Measurements from ENCODE around the gene LARP4B. TPM values are rescaled to one million over a fixed set of nuclear protein-coding genes. Genes with fewer than 3 reads are reported as not detected.

The LARP4B gene
- total RNA-seq, 2 experiments from 2014 or later: 64.8 to 143 TPM

DNA sequence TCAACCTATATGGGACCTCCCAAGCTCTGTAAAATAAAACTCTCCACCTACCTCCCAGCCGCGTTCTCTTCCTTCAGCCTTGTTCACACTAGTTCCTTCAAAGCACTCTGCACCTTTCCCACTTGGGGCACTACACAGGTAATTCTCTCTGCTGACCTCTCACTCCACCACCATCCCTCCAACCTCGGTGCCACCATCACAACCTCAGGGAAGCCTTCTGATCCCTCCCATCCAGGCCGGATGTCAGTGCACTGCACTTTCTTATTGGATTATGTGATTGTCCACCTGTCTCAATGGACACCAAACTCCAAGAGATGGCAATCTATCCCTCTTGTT is 7.0 kb downstream of the LARP4B start:
- no peak for DNase-seq (ENCODE audit: low spot score)
- no peak for TF ChIP-seq EZH2phosphoT487 (IDR thresholded peaks at IDR 0.05; ENCODE audit: borderline replicate concordance, low read depth, low read length)
- TF ChIP-seq, protein P1, sequence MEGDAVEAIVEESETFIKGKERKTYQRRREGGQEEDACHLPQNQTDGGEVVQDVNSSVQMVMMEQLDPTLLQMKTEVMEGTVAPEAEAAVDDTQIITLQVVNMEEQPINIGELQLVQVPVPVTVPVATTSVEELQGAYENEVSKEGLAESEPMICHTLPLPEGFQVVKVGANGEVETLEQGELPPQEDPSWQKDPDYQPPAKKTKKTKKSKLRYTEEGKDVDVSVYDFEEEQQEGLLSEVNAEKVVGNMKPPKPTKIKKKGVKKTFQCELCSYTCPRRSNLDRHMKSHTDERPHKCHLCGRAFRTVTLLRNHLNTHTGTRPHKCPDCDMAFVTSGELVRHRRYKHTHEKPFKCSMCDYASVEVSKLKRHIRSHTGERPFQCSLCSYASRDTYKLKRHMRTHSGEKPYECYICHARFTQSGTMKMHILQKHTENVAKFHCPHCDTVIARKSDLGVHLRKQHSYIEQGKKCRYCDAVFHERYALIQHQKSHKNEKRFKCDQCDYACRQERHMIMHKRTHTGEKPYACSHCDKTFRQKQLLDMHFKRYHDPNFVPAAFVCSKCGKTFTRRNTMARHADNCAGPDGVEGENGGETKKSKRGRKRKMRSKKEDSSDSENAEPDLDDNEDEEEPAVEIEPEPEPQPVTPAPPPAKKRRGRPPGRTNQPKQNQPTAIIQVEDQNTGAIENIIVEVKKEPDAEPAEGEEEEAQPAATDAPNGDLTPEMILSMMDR (conservative IDR thresholded peaks at IDR 0.05; ENCODE audit: low read length): peak; percentile 32; the same call in 1 of the 2 replicates
- Histone ChIP-seq H3K9me3 (ENCODE audit: low read length) (no peaks in the 10 kb centered on the region), H3K9me2 (ENCODE audit: insufficient read depth, low read length) (no peaks in the 10 kb centered on the region), H3K36me3 (ENCODE audit: insufficient read depth, low read length) (peaks cover 95% of the 10 kb centered on the region), H3K4me1 (ENCODE audit: insufficient read depth, low read length, poor library complexity, severe bottlenecking) (peaks cover 23% of the 10 kb centered on the region), H3K79me2 (ENCODE audit: insufficient read depth, low read depth, low read length) (peaks cover 100% of the 10 kb centered on the region), H3K27ac (ENCODE audit: low read depth, low read length, poor library complexity, severe bottlenecking) (no peak overlapping the region), H3K4me3 (ENCODE audit: low read depth, low read length, poor library complexity, severe bottlenecking) (no peak overlapping the region), H4K20me1 (ENCODE audit: insufficient read depth, low read length) (peaks cover 52% of the 10 kb centered on the region), H3K4me2 (ENCODE audit: low read length) (no peak overlapping the region), H2AFZ (ENCODE audit: low read length) (no peak overlapping the region)
- intact Hi-C loops (cut with micrococcal nuclease; ENCODE audit: unreplicated experiment): no loop called here
- no TSS peak for BruUV-seq (replicated peaks)
- ChIA-PET POLR2A (interaction anchor here (0.5 kb wide), 1 partner anchor 12 kb away, joined by 3 read pairs; no protein-coding TSS in a partner anchor), CTCF (ENCODE audit: unreplicated experiment) (no interaction called here)

DNA sequence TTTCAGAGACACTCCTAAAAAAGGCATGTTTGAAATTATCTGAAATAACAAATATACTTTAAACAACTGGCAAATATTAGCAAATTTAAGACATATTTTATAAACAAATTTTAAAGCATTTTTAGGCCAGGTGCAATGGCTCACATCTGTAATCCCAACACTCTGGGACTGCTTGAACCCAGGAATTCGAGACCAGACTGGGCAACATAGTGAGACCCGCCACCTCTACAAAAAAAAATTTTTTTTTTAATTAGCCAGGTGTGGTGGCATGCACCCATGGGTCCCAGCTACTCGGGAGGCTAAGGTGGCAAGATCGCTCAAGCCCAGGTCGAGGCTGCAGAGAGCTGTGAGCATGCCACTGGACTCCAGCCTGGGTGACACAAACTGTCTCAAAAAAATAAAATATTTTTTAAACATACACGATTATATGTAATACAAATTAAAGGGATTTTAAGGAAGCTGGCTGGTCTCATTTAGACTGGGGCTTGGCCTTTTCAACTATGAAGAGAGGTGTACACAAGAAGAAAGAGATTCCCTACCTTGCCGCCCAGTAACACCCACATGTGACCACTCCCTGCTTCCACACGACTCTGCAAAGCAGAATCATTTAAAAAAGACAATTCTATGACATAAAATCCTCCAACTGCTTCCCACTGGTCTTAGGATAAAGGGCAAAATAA is 7.5 kb downstream of the LARP4B start:
- no peak overlapping the region for H3K27ac ChIP-seq (ENCODE audit: low read depth, low read length, poor library complexity, severe bottlenecking)
- no TSS peak for BruUV-seq (replicated peaks)
- H3K79me2 ChIP-seq (ENCODE audit: insufficient read depth, low read depth, low read length): peaks cover 100% of the 10 kb centered on the region
- H4K20me1 ChIP-seq (ENCODE audit: insufficient read depth, low read length): peaks cover 47% of the 10 kb centered on the region
- ChIA-PET POLR2A (interaction anchor here (0.5 to 0.9 kb wide), 2 partner anchors 12 to 22 kb away, joined by 3 read pairs; no protein-coding TSS in a partner anchor), CTCF (ENCODE audit: unreplicated experiment) (no interaction called here)
- intact Hi-C loops (cut with micrococcal nuclease; ENCODE audit: unreplicated experiment): no loop called here
- no peak for TF ChIP-seq EZH2phosphoT487 (IDR thresholded peaks at IDR 0.05; ENCODE audit: borderline replicate concordance, low read depth, low read length)
- H3K4me3 ChIP-seq (ENCODE audit: low read depth, low read length, poor library complexity, severe bottlenecking): no peak overlapping the region
- H3K9me3 ChIP-seq (ENCODE audit: low read length): no peaks in the 10 kb centered on the region
- H2AFZ ChIP-seq (ENCODE audit: low read length): no peak overlapping the region
- H3K36me3 ChIP-seq (ENCODE audit: insufficient read depth, low read length): peaks cover 98% of the 10 kb centered on the region
- no peaks in the 10 kb centered on the region for H3K9me2 ChIP-seq (ENCODE audit: insufficient read depth, low read length)
- no peak overlapping the region for H3K4me2 ChIP-seq (ENCODE audit: low read length)
- H3K4me1 ChIP-seq (ENCODE audit: insufficient read depth, low read length, poor library complexity, severe bottlenecking): peaks cover 18% of the 10 kb centered on the region
- DNase-seq (ENCODE audit: low spot score): no peak

DNA sequence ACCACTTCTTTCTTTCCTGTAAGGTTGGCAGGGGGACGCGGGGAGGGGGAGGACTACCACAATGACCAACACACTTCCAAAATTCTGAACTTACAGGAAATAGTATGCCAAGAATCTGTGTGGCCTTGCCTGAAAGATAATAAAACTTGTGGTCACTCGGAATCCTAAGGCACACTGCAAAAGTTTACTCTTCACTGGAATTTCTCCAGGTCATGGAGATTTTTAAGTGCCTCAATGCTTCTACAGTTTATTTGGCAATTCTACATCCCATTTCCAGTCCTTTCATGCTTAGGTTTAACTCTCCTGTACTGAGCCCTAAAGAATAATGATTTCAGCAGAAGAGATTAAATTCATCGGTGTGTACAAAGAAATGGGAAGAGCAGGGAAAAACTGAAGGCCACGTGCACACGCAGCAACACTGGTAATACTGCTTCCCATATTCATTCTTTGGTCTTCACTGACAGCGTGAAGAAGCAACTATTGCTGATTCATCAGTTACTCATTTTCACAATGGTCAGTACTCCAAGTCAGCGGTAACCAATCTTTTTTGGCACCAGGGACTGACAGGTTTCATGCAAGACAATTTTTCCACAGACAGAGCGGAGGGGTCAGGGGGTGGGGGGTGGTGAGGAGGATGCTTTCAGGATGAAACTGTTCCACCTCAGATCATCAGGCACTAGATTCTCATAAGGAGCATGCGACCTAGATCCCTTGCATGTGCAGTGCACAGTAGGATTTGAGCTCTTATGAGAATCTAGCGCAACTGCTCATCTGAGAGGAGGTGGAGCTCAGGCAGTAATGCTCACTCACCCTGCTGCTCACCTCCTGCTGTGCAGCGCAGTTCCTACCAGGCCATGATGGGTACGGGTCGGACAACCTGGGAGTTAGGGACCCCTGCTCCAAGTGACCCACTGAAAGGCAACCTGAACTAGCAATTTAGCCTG is 9.8 kb downstream of the LARP4B start:
- no peak for TF ChIP-seq EZH2phosphoT487 (IDR thresholded peaks at IDR 0.05; ENCODE audit: borderline replicate concordance, low read depth, low read length)
- TF ChIP-seq, protein P1 (conservative IDR thresholded peaks at IDR 0.05; ENCODE audit: low read length): no peak
- ChIA-PET CTCF (ENCODE audit: unreplicated experiment) (no interaction called here), POLR2A (no interaction called here)
- no peak overlapping the region for H3K4me2 ChIP-seq (ENCODE audit: low read length)
- peaks cover 95% of the 10 kb centered on the region for H3K36me3 ChIP-seq (ENCODE audit: insufficient read depth, low read length)
- peaks cover 30% of the 10 kb centered on the region; the same call in 1 of the 2 replicates for H4K20me1 ChIP-seq (ENCODE audit: insufficient read depth, low read length)
- H3K9me2 ChIP-seq (ENCODE audit: insufficient read depth, low read length): no peaks in the 10 kb centered on the region
- no peak overlapping the region for H3K4me3 ChIP-seq (ENCODE audit: low read depth, low read length, poor library complexity, severe bottlenecking)
- H3K4me1 ChIP-seq (ENCODE audit: insufficient read depth, low read length, poor library complexity, severe bottlenecking): no peaks in the 10 kb centered on the region
- H3K9me3 ChIP-seq (ENCODE audit: low read length): peaks cover 8% of the 10 kb centered on the region; the same call in 1 of the 2 replicates
- no peak overlapping the region for H3K27ac ChIP-seq (ENCODE audit: low read depth, low read length, poor library complexity, severe bottlenecking)
- DNase-seq (ENCODE audit: low spot score): no peak
- peaks cover 100% of the 10 kb centered on the region for H3K79me2 ChIP-seq (ENCODE audit: insufficient read depth, low read depth, low read length)
- no TSS peak for BruUV-seq (replicated peaks)
- no peak overlapping the region for H2AFZ ChIP-seq (ENCODE audit: low read length)
- intact Hi-C loops (cut with micrococcal nuclease; ENCODE audit: unreplicated experiment): no loop called here

Data from OCI-LY7 (cell line).